Loucy (cell line): ENCODE measurements around the gene CCDC33.
"Not testable (repeated sequence)": the region's sequence is repeated elsewhere in the genome, so short reads cannot be mapped to it uniquely, and the experiment has no call there.

ENCODE experiments used
- CTCF ChIP-seq: fragments of 200-600 bp; sonication (generic); conservative IDR thresholded peaks from 2 replicates; pipeline ENCODE4 v1.5.1; 2014; ENCODE audit warnings: mild to moderate bottlenecking, antibody characterized with exemption, low read length
- EZH2phosphoT487 ChIP-seq: fragments of 200-600 bp; IDR thresholded peaks from 2 replicates; pipeline ENCODE4 v1.6.1; 2018; ENCODE audit warnings: antibody characterized with exemption, mild to moderate bottlenecking, moderate library complexity, borderline replicate concordance

- TF ChIP-seq CTCF, EZH2phosphoT487: not testable (repeated sequence)
These were observed 121.4 kb downstream of the CCDC33 start for GRCh38 chr15:74357514-74357913.
